GM21423 (cell line): ENCODE data around the gene KLC1.
"Not testable (repeated sequence)": the region's sequence is repeated elsewhere in the genome, so short reads cannot be mapped to it uniquely, and the experiment has no call there.

Source experiments
- ATAC-seq: cut with Tn5 transposase; IDR thresholded peaks from one replicate; pipeline ENCODE4 v1.9.1; 2021; ENCODE audit warnings: mild to moderate bottlenecking, moderate library complexity; ENCODE audit not compliant: unreplicated experiment

KLC1 gene

GRCh38 chr14:103625356-103626095, 3.5 kb upstream of the KLC1 start:
- no peak for ATAC-seq

GRCh38 chr14:103626146-103626850, 2.7 kb upstream of the KLC1 start:
- ATAC-seq = no peak

- ATAC-seq = no peak
Observed at GRCh38 chr14:103627073-103628025, 1.7 kb upstream of the KLC1 start.

- no peak for ATAC-seq
Observed at GRCh38 chr14:103628221-103628683, 759 bp upstream of the KLC1 start.

GRCh38 chr14:103629503-103630121, 601 bp downstream of the KLC1 start:
- ATAC-seq = peak; percentile 23

- ATAC-seq = no peak
Observed at GRCh38 chr14:103630364-103631108, 1.5 kb downstream of the KLC1 start.

- ATAC-seq = no peak
Observed at GRCh38 chr14:103633391-103633790, 4.4 kb downstream of the KLC1 start.

GRCh38 chr14:103634156-103634555, 5.1 kb downstream of the KLC1 start:
- no peak for ATAC-seq

GRCh38 chr14:103638594-103638993, 9.6 kb downstream of the KLC1 start:
- ATAC-seq = no peak

GRCh38 chr14:103641161-103641560, 12.2 kb downstream of the KLC1 start:
- ATAC-seq = no peak

GRCh38 chr14:103646189-103646588, 17.2 kb downstream of the KLC1 start:
- no peak for ATAC-seq

GRCh38 chr14:103649001-103649400, 20.0 kb downstream of the KLC1 start:
- no peak for ATAC-seq

- no peak for ATAC-seq
Observed at GRCh38 chr14:103650213-103650612, 21.2 kb downstream of the KLC1 start.

- no peak for ATAC-seq
Observed at GRCh38 chr14:103651585-103651984, 22.6 kb downstream of the KLC1 start.

- ATAC-seq = no peak
Observed at GRCh38 chr14:103652806-103653205, 23.8 kb downstream of the KLC1 start.

GRCh38 chr14:103653336-103653735, 24.3 kb downstream of the KLC1 start:
- ATAC-seq = not testable (repeated sequence)

GRCh38 chr14:103653805-103654204, 24.8 kb downstream of the KLC1 start:
- no peak for ATAC-seq

- ATAC-seq = no peak
Observed at GRCh38 chr14:103654619-103655018, 25.6 kb downstream of the KLC1 start.

GRCh38 chr14:103656031-103656755, 27.2 kb downstream of the KLC1 start:
- no peak for ATAC-seq
